GM04503 (cell line): ENCODE measurements around the gene TLN1.

Experiments used
- DNase-seq: peaks from one replicate; pipeline ENCODE4 v3.0.0-alpha.2; 2012; ENCODE audit warnings: low read depth

Gene TLN1

GRCh38 chr9:35729700-35730485, 2.1 kb downstream of the TLN1 start:
- peak; percentile 76 for DNase-seq

GRCh38 chr9:35729101-35729500, 2.9 kb downstream of the TLN1 start:
- DNase-seq, result no peak

GRCh38 chr9:35728041-35728971, 3.7 kb downstream of the TLN1 start:
- peak; percentile 90 for DNase-seq

GRCh38 chr9:35727676-35728040, 4.3 kb downstream of the TLN1 start:
- no peak for DNase-seq

GRCh38 chr9:35726931-35727330, 5.1 kb downstream of the TLN1 start:
- DNase-seq, result no peak

GRCh38 chr9:35725362-35725761, 6.6 kb downstream of the TLN1 start:
- DNase-seq, result no peak

- DNase-seq, result no peak
Measured at GRCh38 chr9:35723908-35724307, 8.1 kb downstream of the TLN1 start.

GRCh38 chr9:35723426-35723825, 8.6 kb downstream of the TLN1 start:
- no peak for DNase-seq

- no peak for DNase-seq
Measured at GRCh38 chr9:35719546-35719945, 12.4 kb downstream of the TLN1 start.

- DNase-seq, result no peak
Measured at GRCh38 chr9:35718721-35719511, 13.1 kb downstream of the TLN1 start.

GRCh38 chr9:35717132-35717870, 14.7 kb downstream of the TLN1 start:
- no peak for DNase-seq

GRCh38 chr9:35716230-35716629, 15.8 kb downstream of the TLN1 start:
- no peak for DNase-seq

GRCh38 chr9:35714579-35715252, 17.3 kb downstream of the TLN1 start:
- no peak for DNase-seq

- DNase-seq, result no peak
Measured at GRCh38 chr9:35714123-35714522, 17.9 kb downstream of the TLN1 start.

GRCh38 chr9:35713578-35713977, 18.4 kb downstream of the TLN1 start:
- no peak for DNase-seq

- no peak for DNase-seq
Measured at GRCh38 chr9:35712762-35713400, 19.1 kb downstream of the TLN1 start.

GRCh38 chr9:35711501-35712428, 20.2 kb downstream of the TLN1 start:
- no peak for DNase-seq

- no peak for DNase-seq
Measured at GRCh38 chr9:35710818-35711500, 21.0 kb downstream of the TLN1 start.

- DNase-seq, result no peak
Measured at GRCh38 chr9:35708146-35708545, 23.8 kb downstream of the TLN1 start.
